HCT116 (cell line): Measurements from ENCODE around the gene MINDY4. TPM values are rescaled to one million over a fixed set of nuclear protein-coding genes. Genes with fewer than 3 reads are reported as not detected.

Experiments used
- ATAC-seq: fragments of 200-7000 bp; cut with Tn5 transposase; 2 replicates; pipeline ENCODE4 v1.9.1; 2020; ENCODE audit warnings: mild to moderate bottlenecking, moderate library complexity
- BruUV-seq: library from RNA; stranded (reverse); fragments of 400-500 nt; replicated peaks from 2 replicates; lab custom pipeline; 2021; lab: Mats Ljungman, UMichigan
- CTCF ChIA-PET: fragments of 300-600 bp; sonication (Branson Sonifier 250); formaldehyde crosslinking; loops from one replicate; lab custom pipeline; 2021; ENCODE audit warnings: antibody characterized with exemption; lab: Charles Lee
- POLR2A ChIA-PET: fragments of 300-600, 350-600 bp; sonication (Branson Sonifier 250); formaldehyde crosslinking; loops from one replicate; lab custom pipeline; 2021; ENCODE audit warnings: antibody characterized with exemption; lab: Charles Lee
- RAD21 ChIA-PET, 2 experiments: fragments of 300-600 bp; sonication (Branson Sonifier 250); formaldehyde crosslinking; loops; one replicate each; lab custom pipeline; 2023; ENCODE audit warnings: low total read pairs in 2 of 2; ENCODE audit not compliant: uncharacterized antibody in 2 of 2, unreplicated experiment in 2 of 2, low non-redundant PET in 1 of 2; lab: Charles Lee
- DNase-seq: peaks from one replicate; pipeline ENCODE4 v3.0.0-alpha.2; 2010; ENCODE audit warnings: low read depth, low spot score
- H2AFZ ChIP-seq: fragments of 200-600 bp; shearing (Covaris generic), sonication (generic); 2 replicates; pipeline ENCODE4 v1.6.1; 2017; ENCODE audit warnings: low read depth, mixed run types, mixed read lengths, antibody characterized with exemption, low read length; ENCODE audit not compliant: poor library complexity, severe bottlenecking
- H3K27ac ChIP-seq: 2 replicates; pipeline ENCODE4 v1.5.1; 2012; ENCODE audit warnings: low read depth, low read length
- H3K27me3 ChIP-seq: fragments of 200-600 bp; sonication (generic); 2 replicates; pipeline ENCODE4 v1.6.1; 2016; ENCODE audit warnings: mixed run types, low read length, mixed read lengths; ENCODE audit not compliant: insufficient read depth
- H3K36me3 ChIP-seq, 2 experiments: fragments of 200-500 bp in 1 of 2; fragments of 200-600 bp in 1 of 2; sonication (Bioruptor generic) in 1 of 2; sonication (generic) in 1 of 2; 2 replicates each; pipeline versions ENCODE4 v1.5.1 to v1.6.1; 2014 to 2016; ENCODE audit warnings: low read length in 2 of 2, inconsistent platforms in 1 of 2, mixed read lengths in 1 of 2, mixed run types in 1 of 2; ENCODE audit not compliant: insufficient read depth in 2 of 2, control insufficient read depth in 1 of 2
- H3K4me1 ChIP-seq, 2 experiments: fragments of 200-600 bp in 1 of 2; sonication (generic) in 1 of 2; 2 replicates each; pipeline versions ENCODE4 v1.5.1 to v1.6.1; 2012 to 2017; ENCODE audit warnings: low read length in 2 of 2, inconsistent platforms in 1 of 2, mild to moderate bottlenecking in 1 of 2, mixed read lengths in 1 of 2, mixed run types in 1 of 2, moderate library complexity in 1 of 2; ENCODE audit not compliant: insufficient read depth in 2 of 2, control insufficient read depth in 1 of 2
- H3K4me2 ChIP-seq: fragments of 200-600 bp; sonication (generic); 2 replicates; pipeline ENCODE4 v1.6.1; 2017; ENCODE audit warnings: mixed run types, low read length, mixed read lengths
- H3K4me3 ChIP-seq, 2 experiments: fragments of 200-600 bp in 1 of 2; sonication (generic) in 1 of 2; replicated peaks in 1 of 2; 2 replicates each; pipeline ENCODE4 v1.5.1; 2011 to 2016; ENCODE audit warnings: low read length in 2 of 2, control low read depth in 1 of 2, low read depth in 1 of 2, mild to moderate bottlenecking in 1 of 2, mixed read lengths in 1 of 2, mixed run types in 1 of 2
- H3K79me2 ChIP-seq: fragments of 200-600 bp; sonication (generic); 2 replicates; pipeline ENCODE4 v1.6.1; 2017; ENCODE audit warnings: mild to moderate bottlenecking, mixed run types, low read length, moderate library complexity, mixed read lengths; ENCODE audit not compliant: insufficient read depth
- H3K9ac ChIP-seq: fragments of 200-600 bp; sonication (generic); 2 replicates; pipeline ENCODE4 v1.6.1; 2016; ENCODE audit warnings: low read length, mixed read lengths
- H3K9me2 ChIP-seq: fragments of 200-600 bp; sonication (generic), shearing (Covaris generic); 2 replicates; pipeline ENCODE4 v1.6.1; 2017; ENCODE audit warnings: mixed run types, mild to moderate bottlenecking, moderate library complexity; ENCODE audit not compliant: insufficient read depth
- H3K9me3 ChIP-seq, 2 experiments: fragments of 200-500 bp in 1 of 2; fragments of 200-600 bp in 1 of 2; sonication (Bioruptor generic) in 1 of 2; sonication (generic) in 1 of 2; 2 replicates each; pipeline ENCODE4 v1.6.1; 2014 to 2017; ENCODE audit warnings: low read length in 2 of 2, mixed read lengths in 2 of 2, inconsistent platforms in 1 of 2, low read depth in 1 of 2, mild to moderate bottlenecking in 1 of 2, mixed run types in 1 of 2, moderate library complexity in 1 of 2; ENCODE audit not compliant: control insufficient read depth in 1 of 2, insufficient read depth in 1 of 2
- H4K20me1 ChIP-seq: fragments of 200-600 bp; sonication (generic), shearing (Covaris generic); 2 replicates; pipeline ENCODE4 v1.6.1; 2017; ENCODE audit warnings: mixed run types, mild to moderate bottlenecking, moderate library complexity; ENCODE audit not compliant: insufficient read depth
- CBX3 ChIP-seq: IDR thresholded peaks from 2 replicates; pipeline ENCODE4 v1.6.1; 2012; ENCODE audit warnings: low read depth
- CEBPB ChIP-seq: IDR thresholded peaks from 2 replicates; pipeline ENCODE4 v1.6.1; 2012; ENCODE audit warnings: low read depth
- EGR1 ChIP-seq: IDR thresholded peaks from 2 replicates; pipeline ENCODE4 v1.6.1; 2012; ENCODE audit warnings: low read depth
- ELF1 ChIP-seq: IDR thresholded peaks from 2 replicates; pipeline ENCODE4 v1.6.1; 2012; ENCODE audit warnings: low read depth, borderline replicate concordance
- EZH2phosphoT487 ChIP-seq: fragments of 200-600 bp; IDR thresholded peaks from 2 replicates; pipeline ENCODE4 v1.6.1; 2018; ENCODE audit warnings: antibody characterized with exemption, borderline replicate concordance
- FOSL1 ChIP-seq: IDR thresholded peaks from 2 replicates; pipeline ENCODE4 v1.6.1; 2012; ENCODE audit warnings: low read depth
- MAX ChIP-seq: IDR thresholded peaks from 2 replicates; pipeline ENCODE4 v1.6.1; 2012
- POLR2A ChIP-seq: IDR thresholded peaks from 2 replicates; pipeline ENCODE4 v1.7.0; 2011; ENCODE audit warnings: borderline replicate concordance; ENCODE audit not compliant: insufficient read depth, insufficient read length; ENCODE audit errors: extremely low read depth
- POLR2AphosphoS5 ChIP-seq: IDR thresholded peaks from 2 replicates; pipeline ENCODE4 v1.6.1; 2011; ENCODE audit warnings: mild to moderate bottlenecking, low read depth, low read length, moderate library complexity
- RAD21 ChIP-seq: IDR thresholded peaks from 2 replicates; pipeline ENCODE4 v1.6.1; 2012; ENCODE audit warnings: low read depth, mild to moderate bottlenecking
- SIN3A ChIP-seq: IDR thresholded peaks from 2 replicates; pipeline ENCODE4 v1.6.1; 2012; ENCODE audit warnings: low read depth
- TCF7L2 ChIP-seq: IDR thresholded peaks from 2 replicates; pipeline ENCODE4 v1.7.0; 2011; ENCODE audit warnings: borderline replicate concordance, inconsistent platforms; ENCODE audit not compliant: insufficient read depth, insufficient read length; ENCODE audit errors: extremely low read depth
- ZBTB33 ChIP-seq: IDR thresholded peaks from 2 replicates; pipeline ENCODE4 v1.6.1; 2011; ENCODE audit warnings: mild to moderate bottlenecking, low read length, moderate library complexity; ENCODE audit not compliant: insufficient replicate concordance; ENCODE audit errors: extremely low read depth
- ZFX ChIP-seq: fragments of 450-650 bp; IDR thresholded peaks from 2 replicates; pipeline ENCODE4 v1.6.1; 2017
- ZNF274 ChIP-seq: fragments of 200-500 bp; sonication (Bioruptor generic); IDR thresholded peaks from 2 replicates; pipeline ENCODE4 v1.6.1; 2014; ENCODE audit warnings: mild to moderate bottlenecking, low read depth, low read length, inconsistent platforms
- intact Hi-C: fragments of 100-400 bp; cut with micrococcal nuclease; formaldehyde crosslinking; loops from 2 replicates; pipeline ENCODE4 v1.10.0; 2022
- total RNA-seq: library from RNA; stranded (reverse); gene quantifications from one replicate; pipeline ENCODE4 v1.2.1, GENCODE V29; 2021; ENCODE audit not compliant: unreplicated experiment
- TF ChIP-seq, protein P1 (sequence below): IDR thresholded peaks from 2 replicates; pipeline ENCODE4 v1.6.1; 2012
- TF ChIP-seq, protein P2 (sequence below), 3 experiments: fragments of 200-600 bp in 1 of 3; sonication (generic) in 1 of 3; IDR thresholded peaks in 2 of 3; conservative IDR thresholded peaks in 1 of 3; 2 replicates each; pipeline ENCODE4 v1.5.1; 2012 to 2017; ENCODE audit warnings: low read depth in 2 of 3, low read length in 2 of 3, antibody characterized with exemption in 1 of 3, borderline replicate concordance in 1 of 3, control low read depth in 1 of 3, mild to moderate bottlenecking in 1 of 3, mixed read lengths in 1 of 3, mixed run types in 1 of 3, moderate library complexity in 1 of 3; ENCODE audit not compliant: insufficient read depth in 1 of 3

Gene MINDY4
- total RNA-seq, 1 experiment from 2014 or later: 6.1 TPM

DNA sequence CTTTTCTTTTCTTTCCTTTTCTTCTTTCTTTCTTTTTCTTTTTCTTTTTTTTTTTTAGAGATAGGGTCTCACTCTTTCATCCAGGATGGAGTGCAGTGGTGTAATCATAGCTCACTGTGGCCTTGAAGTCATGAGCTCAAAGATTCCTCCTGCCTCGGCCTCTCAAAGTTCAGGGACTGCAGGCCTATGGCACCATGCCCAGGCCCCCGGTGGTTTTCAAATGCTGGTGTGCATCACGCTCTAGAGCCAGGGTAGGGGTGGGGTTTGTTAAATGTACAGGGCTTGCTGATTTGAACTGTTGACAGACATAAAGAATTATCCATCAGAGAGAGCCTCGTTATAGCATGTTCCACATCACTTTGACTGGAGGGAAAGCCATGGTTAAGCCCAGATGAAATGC is 5.8 kb downstream of the MINDY4 start (continued):
- TF ChIP-seq ZNF274 (no peak), SIN3A (no peak), EZH2phosphoT487 (no peak), TCF7L2 (no peak), ZBTB33 (no peak), POLR2AphosphoS5 (no peak), FOSL1 (no peak), POLR2A (no peak)
- TF ChIP-seq, protein P1, sequence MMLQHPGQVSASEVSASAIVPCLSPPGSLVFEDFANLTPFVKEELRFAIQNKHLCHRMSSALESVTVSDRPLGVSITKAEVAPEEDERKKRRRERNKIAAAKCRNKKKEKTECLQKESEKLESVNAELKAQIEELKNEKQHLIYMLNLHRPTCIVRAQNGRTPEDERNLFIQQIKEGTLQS: no peak

DNA sequence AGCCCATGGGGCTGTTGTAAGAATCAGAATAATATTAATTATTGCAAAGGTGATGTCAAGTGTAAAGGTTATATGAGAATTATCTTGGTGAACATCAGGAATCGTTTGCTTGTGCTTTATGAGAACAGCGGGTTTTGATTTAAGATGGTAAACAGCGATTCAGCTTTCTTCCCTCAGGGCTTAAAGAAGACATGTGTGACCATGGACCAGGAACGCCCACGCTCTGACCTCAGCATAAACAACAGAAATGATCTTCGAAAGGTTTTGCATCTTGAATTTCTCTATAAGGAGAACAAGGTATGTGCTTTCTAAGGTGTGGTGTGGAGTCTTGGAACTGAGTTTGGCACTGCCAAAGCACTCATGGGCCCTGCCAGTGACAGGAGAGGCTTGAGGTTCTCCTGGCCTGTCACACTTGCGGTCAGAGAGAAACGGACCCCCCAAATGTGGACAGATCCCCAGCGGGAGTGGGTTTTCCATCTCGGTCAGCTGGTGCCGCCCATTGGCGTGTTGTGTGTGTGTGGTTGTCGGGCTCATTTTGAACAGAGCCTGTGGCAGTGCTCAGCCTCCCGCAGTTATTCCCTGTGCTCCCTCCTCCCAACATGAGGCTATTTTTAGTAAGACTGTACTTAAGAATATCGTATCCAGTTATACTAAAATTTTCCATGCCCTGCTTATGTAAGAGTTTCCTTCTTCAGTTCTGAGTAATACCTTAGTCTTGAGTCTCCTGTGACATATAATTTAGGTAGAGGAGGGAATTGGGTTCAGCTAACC is 7.2 kb downstream of the MINDY4 start:
- H4K20me1 ChIP-seq: no peaks in the 10 kb centered on the region
- DNase-seq (no peak), ATAC-seq (no peak)
- no peaks in the 10 kb centered on the region for H3K9me2 ChIP-seq
- no peaks in the 10 kb centered on the region for H3K27me3 ChIP-seq
- H3K4me3 ChIP-seq: no peak overlapping the region
- no TSS peak for BruUV-seq
- no peaks in the 10 kb centered on the region for H3K4me1 ChIP-seq
- H3K9ac ChIP-seq: no peak overlapping the region
- intact Hi-C loops: no loop called here
- ChIA-PET CTCF (no interaction called here), RAD21 (no interaction called here), POLR2A (no interaction called here)
- H3K36me3 ChIP-seq: peaks cover 5 to 16% of the 10 kb centered on the region in 2 experiments; a peak in 3 of 4 replicates
- H3K4me2 ChIP-seq: no peak overlapping the region
- H3K79me2 ChIP-seq: peaks cover 25% of the 10 kb centered on the region; the same call in 1 of the 2 replicates
- H3K27ac ChIP-seq: no peak overlapping the region
- H2AFZ ChIP-seq: no peak overlapping the region
- H3K9me3 ChIP-seq: no peaks in the 10 kb centered on the region
- no peak for TF ChIP-seq EGR1
- no peak for TF ChIP-seq ELF1
- TF ChIP-seq RAD21: no peak
- TF ChIP-seq, protein P2, sequence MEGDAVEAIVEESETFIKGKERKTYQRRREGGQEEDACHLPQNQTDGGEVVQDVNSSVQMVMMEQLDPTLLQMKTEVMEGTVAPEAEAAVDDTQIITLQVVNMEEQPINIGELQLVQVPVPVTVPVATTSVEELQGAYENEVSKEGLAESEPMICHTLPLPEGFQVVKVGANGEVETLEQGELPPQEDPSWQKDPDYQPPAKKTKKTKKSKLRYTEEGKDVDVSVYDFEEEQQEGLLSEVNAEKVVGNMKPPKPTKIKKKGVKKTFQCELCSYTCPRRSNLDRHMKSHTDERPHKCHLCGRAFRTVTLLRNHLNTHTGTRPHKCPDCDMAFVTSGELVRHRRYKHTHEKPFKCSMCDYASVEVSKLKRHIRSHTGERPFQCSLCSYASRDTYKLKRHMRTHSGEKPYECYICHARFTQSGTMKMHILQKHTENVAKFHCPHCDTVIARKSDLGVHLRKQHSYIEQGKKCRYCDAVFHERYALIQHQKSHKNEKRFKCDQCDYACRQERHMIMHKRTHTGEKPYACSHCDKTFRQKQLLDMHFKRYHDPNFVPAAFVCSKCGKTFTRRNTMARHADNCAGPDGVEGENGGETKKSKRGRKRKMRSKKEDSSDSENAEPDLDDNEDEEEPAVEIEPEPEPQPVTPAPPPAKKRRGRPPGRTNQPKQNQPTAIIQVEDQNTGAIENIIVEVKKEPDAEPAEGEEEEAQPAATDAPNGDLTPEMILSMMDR (IDR thresholded peaks at IDR 0.05 in 2 of 3, conservative IDR thresholded peaks at IDR 0.05 in 1 of 3; ENCODE audit: borderline replicate concordance in 1 of 3, insufficient read depth in 1 of 3, low read depth in 2 of 3, low read length in 2 of 3): no peak
- TF ChIP-seq ZFX: no peak
- no peak for TF ChIP-seq POLR2AphosphoS5
- no peak for TF ChIP-seq SIN3A
- no peak for TF ChIP-seq CBX3
- no peak for TF ChIP-seq FOSL1
- TF ChIP-seq MAX: no peak
- TF ChIP-seq TCF7L2: no peak
- no peak for TF ChIP-seq CEBPB
- TF ChIP-seq, protein P1: no peak
